NCI-H1694 treated with DMSO at 0.1 percent for 48 hours (cell line): ENCODE data around the gene GNPNAT1.
"Not testable (repeated sequence)": the region's sequence is repeated elsewhere in the genome, so short reads cannot be mapped to it uniquely, and the experiment has no call there.

Experiments
- DNase-seq: peaks from one replicate; lab custom pipeline; 2025; lab: John Stamatoyannopoulos, UW

The GNPNAT1 gene

GRCh38 chr14:52729585-52729924, 61.9 kb downstream of the GNPNAT1 start:
- DNase-seq, result no peak

- not testable (repeated sequence) for DNase-seq
These were observed 62.4 kb downstream of the GNPNAT1 start for GRCh38 chr14:52729035-52729434.

- not testable (repeated sequence) for DNase-seq
These were observed 63.9 kb downstream of the GNPNAT1 start for GRCh38 chr14:52727509-52727908.
